Cardiac muscle cell (in vitro differentiated cells and primary cell): ENCODE measurements around the gene TRIM33. TPM values are rescaled to one million over a fixed set of nuclear protein-coding genes. Genes with fewer than 3 reads are reported as not detected.

ENCODE experiments used
- DNase-seq, 2 donors: peaks; one replicate each; pipeline versions ENCODE4 v3.0.0 to v3.0.0-alpha.2; 2010 to 2017; ENCODE audit warnings: low read depth in 1 of 2, low spot score in 1 of 2
- H3K27ac ChIP-seq: fragments of 200-600 bp; sonication (generic); 2 replicates; pipeline ENCODE4 v1.5.1; 2016
- H3K27me3 ChIP-seq: fragments of 200-600 bp; sonication (generic); 2 replicates; pipeline ENCODE4 v1.6.0; 2016; ENCODE audit warnings: control low read depth
- H3K36me3 ChIP-seq: fragments of 200-600 bp; sonication (generic); 2 replicates; pipeline ENCODE4 v1.5.1; 2016; ENCODE audit warnings: control low read depth
- H3K4me1 ChIP-seq: fragments of 200-600 bp; sonication (generic); 2 replicates; pipeline ENCODE4 v1.8.1; 2017; ENCODE audit warnings: low read depth, mild to moderate bottlenecking, mixed run types
- H3K4me3 ChIP-seq: fragments of 200-600 bp; sonication (generic); 2 replicates; pipeline ENCODE4 v1.5.1; 2016; ENCODE audit warnings: mild to moderate bottlenecking
- H3K9me3 ChIP-seq: fragments of 200-600 bp; sonication (generic); 2 replicates; pipeline ENCODE4 v1.5.1; 2017; ENCODE audit warnings: low read depth, mild to moderate bottlenecking, control low read depth
- polyA plus RNA-seq: library from polyadenylated mRNA; unstranded; fragments of >200 nt; fragmentation: Nextera tagmentation; extraction: Ambion mirVana; gene quantifications from 2 replicates; pipeline ENCODE4 v1.2.1, GENCODE V29; 2016
- total RNA-seq: library from RNA; depleted of rRNA; stranded (reverse); fragments of >200 nt; gene quantifications from 2 replicates; pipeline ENCODE4 v1.2.3, GENCODE V29; 2016
- TF ChIP-seq, protein P1 (sequence below): IDR thresholded peaks from 2 replicates; pipeline ENCODE4 v1.5.1; 2012; ENCODE audit warnings: low read depth, mild to moderate bottlenecking, low read length

TRIM33 gene
- total and polyA plus RNA-seq, 2 experiments from 2014 or later: 32.2 to 40.8 TPM

DNA sequence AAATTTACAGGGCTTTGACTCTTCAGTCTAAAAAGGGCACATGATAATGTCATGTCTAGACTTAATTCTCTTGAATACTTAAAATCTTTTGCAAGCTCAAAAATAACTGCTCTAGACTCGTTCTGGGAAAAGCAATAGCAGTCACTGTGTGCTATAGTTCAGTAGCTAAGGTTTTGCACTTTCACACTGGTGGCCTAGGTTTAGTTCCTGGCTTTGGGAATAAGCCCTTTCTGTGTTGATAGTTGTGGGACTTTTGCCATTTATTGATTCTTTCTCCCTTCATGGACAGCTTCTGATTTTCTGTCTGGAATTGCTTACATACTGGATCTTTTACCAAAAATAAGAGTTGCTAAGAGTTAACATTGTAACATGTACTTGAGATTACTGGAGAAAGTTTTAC lies 151.2 kb downstream of the TRIM33 start:
- no peak for DNase-seq
- H3K4me3 ChIP-seq: no peak overlapping the region
- TF ChIP-seq, protein P1, sequence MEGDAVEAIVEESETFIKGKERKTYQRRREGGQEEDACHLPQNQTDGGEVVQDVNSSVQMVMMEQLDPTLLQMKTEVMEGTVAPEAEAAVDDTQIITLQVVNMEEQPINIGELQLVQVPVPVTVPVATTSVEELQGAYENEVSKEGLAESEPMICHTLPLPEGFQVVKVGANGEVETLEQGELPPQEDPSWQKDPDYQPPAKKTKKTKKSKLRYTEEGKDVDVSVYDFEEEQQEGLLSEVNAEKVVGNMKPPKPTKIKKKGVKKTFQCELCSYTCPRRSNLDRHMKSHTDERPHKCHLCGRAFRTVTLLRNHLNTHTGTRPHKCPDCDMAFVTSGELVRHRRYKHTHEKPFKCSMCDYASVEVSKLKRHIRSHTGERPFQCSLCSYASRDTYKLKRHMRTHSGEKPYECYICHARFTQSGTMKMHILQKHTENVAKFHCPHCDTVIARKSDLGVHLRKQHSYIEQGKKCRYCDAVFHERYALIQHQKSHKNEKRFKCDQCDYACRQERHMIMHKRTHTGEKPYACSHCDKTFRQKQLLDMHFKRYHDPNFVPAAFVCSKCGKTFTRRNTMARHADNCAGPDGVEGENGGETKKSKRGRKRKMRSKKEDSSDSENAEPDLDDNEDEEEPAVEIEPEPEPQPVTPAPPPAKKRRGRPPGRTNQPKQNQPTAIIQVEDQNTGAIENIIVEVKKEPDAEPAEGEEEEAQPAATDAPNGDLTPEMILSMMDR: no peak
- no peaks in the 10 kb centered on the region for H3K9me3 ChIP-seq
- H3K4me1 ChIP-seq: no peaks in the 10 kb centered on the region
- H3K36me3 ChIP-seq: no peaks in the 10 kb centered on the region
- no peaks in the 10 kb centered on the region for H3K27me3 ChIP-seq
- no peak overlapping the region for H3K27ac ChIP-seq

DNA sequence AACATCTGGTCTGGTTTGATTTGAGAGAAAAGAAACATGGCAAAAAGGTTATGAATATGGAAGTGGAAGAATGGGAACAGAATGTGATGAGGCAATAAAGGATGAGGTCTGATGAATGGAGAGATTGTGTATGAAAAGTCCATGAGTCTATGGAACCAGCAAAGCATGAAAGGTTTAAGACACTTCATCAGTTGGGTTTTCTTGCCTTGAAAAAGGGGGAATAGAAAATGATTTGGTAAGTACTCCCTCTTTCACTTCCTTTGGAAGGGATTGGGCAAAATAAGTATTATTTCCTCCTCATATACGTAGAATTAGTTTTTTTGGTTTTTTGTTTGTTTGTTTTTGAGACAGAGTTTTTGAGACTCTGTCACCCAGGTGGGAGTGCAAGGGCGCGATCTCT lies 155.8 kb downstream of the TRIM33 start:
- no peak for DNase-seq
- TF ChIP-seq, protein P1: no peak

DNA sequence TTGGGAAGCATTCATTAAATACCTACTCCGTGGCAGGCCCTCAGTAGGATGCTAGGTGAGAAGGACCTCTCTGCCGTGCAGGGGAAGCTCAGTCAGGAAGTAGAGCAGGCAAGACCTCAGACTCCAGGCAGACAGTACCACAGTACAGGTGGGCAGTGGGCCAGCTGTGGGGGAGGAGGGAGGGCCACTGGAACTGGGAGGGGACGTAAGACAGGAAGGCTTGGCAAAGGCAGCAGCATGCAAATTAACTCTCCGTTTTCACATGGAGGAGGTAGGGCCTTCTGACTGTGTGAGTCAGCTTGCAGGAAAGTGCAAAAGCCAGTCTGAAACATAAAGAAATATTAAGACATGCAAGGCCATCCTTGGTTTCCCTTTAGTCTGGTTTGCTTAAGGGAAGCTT lies 157.7 kb downstream of the TRIM33 start:
- H3K36me3 ChIP-seq: no peaks in the 10 kb centered on the region
- DNase-seq: peak; percentile 59 to 94
- H3K4me1 ChIP-seq: no peaks in the 10 kb centered on the region
- TF ChIP-seq, protein P1: no peak
- H3K27me3 ChIP-seq: no peaks in the 10 kb centered on the region
- H3K4me3 ChIP-seq: no peak overlapping the region
- no peak overlapping the region for H3K27ac ChIP-seq
- H3K9me3 ChIP-seq: no peaks in the 10 kb centered on the region

More for the DNA sequence above, 155.8 kb downstream of the TRIM33 start:
- Histone ChIP-seq H3K27ac (no peak overlapping the region), H3K4me1 (no peaks in the 10 kb centered on the region), H3K4me3 (no peak overlapping the region), H3K9me3 (no peaks in the 10 kb centered on the region), H3K36me3 (no peaks in the 10 kb centered on the region), H3K27me3 (no peaks in the 10 kb centered on the region)

DNA sequence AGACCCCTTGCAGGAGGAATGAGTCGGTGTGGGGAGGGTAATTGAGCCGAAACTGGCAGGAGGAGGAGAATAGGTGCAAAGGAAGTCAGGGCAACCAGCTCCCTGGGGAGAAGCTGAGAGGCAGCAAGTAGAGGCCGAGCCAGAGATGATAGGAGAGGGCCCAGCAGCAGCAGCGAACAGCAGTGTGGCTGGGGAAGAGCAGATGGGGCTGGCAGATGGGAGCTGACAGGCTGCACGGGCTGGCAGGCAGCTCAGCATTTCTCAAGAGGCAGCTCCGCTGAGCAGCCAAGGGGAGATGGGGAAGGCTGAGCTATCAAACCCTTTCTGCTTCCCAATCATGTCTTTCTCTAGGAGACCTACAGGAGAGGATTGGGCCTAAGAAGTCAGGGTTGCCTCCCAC lies 158.2 kb downstream of the TRIM33 start:
- peak; percentile 12 to 69 for DNase-seq
- no peak overlapping the region for H3K4me3 ChIP-seq
- no peaks in the 10 kb centered on the region for H3K36me3 ChIP-seq
- H3K27me3 ChIP-seq: no peaks in the 10 kb centered on the region
- TF ChIP-seq, protein P1: no peak
- H3K27ac ChIP-seq: no peak overlapping the region
- H3K9me3 ChIP-seq: no peaks in the 10 kb centered on the region
- peaks cover 2% of the 10 kb centered on the region for H3K4me1 ChIP-seq

DNA sequence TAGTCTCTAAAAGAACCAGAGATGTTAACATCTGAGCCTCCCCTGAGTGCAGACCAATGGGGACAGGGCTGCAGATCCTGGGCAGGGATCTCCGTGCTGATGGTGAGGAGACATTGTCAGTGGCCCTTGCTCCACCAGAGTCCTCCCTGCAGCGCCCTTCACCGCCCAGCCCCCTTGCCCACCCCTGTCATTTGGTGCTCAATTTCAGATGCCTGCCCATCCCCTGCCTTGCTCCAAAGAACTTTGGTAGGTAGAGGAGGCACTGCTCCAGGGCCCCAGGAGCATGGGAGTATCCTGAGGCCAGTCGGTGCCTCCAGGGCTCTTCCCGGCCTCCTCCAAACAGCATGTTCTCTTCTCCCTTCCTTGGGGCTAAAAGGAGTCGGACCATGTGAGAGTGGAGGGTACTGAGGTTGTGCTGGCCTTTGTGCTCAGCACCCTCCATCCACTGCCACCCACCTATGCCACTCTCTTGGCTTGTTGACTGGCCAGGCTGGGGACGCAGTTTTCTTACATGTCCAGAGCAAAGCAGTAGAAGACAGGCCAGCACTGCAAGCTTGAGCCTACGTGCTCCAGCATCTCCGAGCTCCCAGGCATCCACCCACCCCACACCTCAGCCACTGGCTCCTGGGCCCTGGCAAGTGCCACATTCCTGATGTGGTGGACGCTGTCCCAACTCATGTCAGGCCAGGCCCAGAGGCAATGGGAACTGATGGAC lies 160.1 kb downstream of the TRIM33 start:
- Histone ChIP-seq H3K4me1 (peaks cover 3% of the 10 kb centered on the region), H3K4me3 (no peak overlapping the region), H3K9me3 (no peaks in the 10 kb centered on the region), H3K27me3 (no peaks in the 10 kb centered on the region), H3K36me3 (no peaks in the 10 kb centered on the region), H3K27ac (no peak overlapping the region)
- TF ChIP-seq, protein P1: no peak
- no peak for DNase-seq
